GM18498 (cell line): Measurements from ENCODE around the gene TMEM151B.
A peak's percentile ranks its signal among the peaks of the same experiment; 100 is the strongest.
"Not testable (repeated sequence)": the region's sequence is repeated elsewhere in the genome, so short reads cannot be mapped to it uniquely, and the experiment has no call there.

ENCODE experiments used
- ATAC-seq: cut with Tn5 transposase; IDR thresholded peaks from one replicate; pipeline ENCODE4 v1.9.1; 2021; ENCODE audit warnings: mild to moderate bottlenecking, moderate library complexity; ENCODE audit not compliant: unreplicated experiment

Gene TMEM151B

GRCh38 chr6:44269921-44270525, at the start of gene TMEM151B:
TMEM151B (plus strand) TSS chr6:44270450; CDS start chr6:44270743, 293 bp downstream.
- no peak for ATAC-seq

DNA sequence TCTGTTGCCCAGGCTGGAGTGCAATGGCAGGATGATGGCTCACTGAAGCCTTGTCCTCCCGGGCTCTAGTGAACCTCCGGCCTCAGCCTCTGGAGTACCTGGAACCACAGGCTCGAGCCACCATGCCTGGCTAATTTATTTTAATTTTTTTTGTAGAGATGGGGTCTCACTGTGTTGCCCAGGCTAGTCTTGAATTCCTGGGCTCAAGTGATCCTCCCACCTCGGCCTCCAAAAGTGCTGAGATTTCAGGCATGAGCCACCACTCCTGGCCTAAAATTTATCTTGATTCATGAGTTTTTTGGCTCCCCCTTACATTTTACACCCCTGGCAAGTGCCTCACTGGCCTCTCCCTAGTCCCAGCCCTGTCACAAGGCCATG, 49.3 kb upstream of the TMEM151B start:
- no peak for ATAC-seq

DNA sequence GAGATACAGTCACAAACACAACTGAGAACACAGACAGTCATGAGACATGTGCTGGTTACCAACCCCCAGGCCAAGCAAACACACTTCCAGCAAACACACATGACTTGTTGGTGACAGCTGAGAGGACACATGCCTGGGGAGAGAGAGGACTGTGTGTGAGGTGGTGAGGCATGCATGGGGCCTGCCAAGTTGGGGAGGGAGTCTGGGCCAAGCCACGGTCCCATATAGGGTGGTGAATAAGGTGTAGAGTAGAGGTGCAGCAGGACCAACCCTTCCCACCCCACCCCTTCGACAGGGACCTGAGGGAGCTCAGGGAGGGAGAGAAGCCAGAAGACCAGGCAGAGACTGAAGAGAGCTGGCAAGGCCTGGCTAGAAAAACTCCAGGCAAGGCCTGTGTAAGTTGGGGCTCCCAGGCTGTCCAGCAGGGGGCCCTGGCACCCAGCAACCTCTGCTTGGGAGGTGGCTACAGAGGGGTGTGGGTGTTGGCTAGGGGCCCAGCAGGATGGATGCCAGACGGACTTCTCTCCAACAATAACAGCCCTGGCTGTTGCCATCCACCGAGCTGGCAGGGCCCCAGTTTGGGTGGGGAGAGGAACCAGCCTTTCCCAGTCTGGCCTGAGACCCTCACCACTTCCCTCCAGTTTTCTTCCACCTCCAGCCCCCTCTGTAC, 48.8 kb upstream of the TMEM151B start:
- ATAC-seq, result peak; percentile 45

GRCh38 chr6:44221961-44222335, 48.3 kb upstream of the TMEM151B start:
- no peak for ATAC-seq

GRCh38 chr6:44222486-44223318, 47.5 kb upstream of the TMEM151B start:
- ATAC-seq, result no peak

- peak; percentile 53 for ATAC-seq
These were observed 46.8 kb upstream of the TMEM151B start, which contains the start of gene SLC29A1 for GRCh38 chr6:44223319-44224028. SLC29A1 (plus strand) TSS chr6:44223595; CDS start chr6:44227314, 3,719 bp downstream.

DNA sequence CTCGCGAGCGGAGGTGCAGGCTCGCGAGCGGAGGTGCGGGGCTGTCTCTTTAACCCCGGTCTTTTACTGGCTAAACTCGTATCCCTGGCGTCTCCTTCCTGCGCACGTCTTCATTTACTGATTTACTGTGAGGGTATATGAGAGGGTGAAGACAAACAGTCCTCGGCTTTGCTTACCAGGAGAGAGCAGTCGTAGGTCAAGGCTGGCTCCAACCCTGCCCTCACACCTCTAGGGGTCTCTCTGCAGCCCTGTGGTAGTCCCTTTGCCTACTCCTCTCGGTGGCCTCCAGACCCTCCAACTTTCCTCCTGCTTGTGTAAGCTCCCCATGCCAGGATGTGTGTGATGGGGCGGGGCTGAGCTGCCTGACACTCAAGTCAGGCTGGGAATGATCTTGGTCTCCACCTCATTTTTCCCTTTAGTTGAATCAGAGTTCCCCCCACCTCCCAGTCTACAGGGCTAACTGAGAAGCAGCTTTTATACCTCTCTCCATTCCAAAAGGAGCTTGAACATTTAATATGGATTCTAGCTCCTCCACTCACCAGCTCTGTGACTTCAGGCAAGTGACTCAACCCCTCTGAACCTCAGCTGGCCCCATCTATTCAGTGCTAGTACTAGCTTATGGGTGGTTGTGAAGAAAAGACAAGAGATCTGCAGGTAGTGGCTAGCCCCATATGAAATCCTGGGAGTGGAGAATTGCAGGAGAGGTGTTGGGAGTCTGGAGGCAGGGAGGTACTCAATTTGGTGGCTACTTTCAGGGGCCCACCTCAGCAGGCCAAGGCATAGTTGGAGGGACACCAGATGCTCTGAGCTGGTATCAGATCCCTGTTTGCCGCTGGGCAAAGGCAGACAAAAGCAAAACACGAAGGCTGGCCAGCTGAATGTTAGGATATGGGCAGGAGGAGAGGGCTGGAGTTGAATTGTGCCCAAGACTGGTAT, 46.0 kb upstream of the TMEM151B start:
- no peak for ATAC-seq

GRCh38 chr6:44224965-44225305, 45.3 kb upstream of the TMEM151B start:
- ATAC-seq, result no peak

- no peak for ATAC-seq
These were observed 44.5 kb upstream of the TMEM151B start for GRCh38 chr6:44225579-44226325.

GRCh38 chr6:44226368-44227147, 43.7 kb upstream of the TMEM151B start:
- ATAC-seq, result no peak

DNA sequence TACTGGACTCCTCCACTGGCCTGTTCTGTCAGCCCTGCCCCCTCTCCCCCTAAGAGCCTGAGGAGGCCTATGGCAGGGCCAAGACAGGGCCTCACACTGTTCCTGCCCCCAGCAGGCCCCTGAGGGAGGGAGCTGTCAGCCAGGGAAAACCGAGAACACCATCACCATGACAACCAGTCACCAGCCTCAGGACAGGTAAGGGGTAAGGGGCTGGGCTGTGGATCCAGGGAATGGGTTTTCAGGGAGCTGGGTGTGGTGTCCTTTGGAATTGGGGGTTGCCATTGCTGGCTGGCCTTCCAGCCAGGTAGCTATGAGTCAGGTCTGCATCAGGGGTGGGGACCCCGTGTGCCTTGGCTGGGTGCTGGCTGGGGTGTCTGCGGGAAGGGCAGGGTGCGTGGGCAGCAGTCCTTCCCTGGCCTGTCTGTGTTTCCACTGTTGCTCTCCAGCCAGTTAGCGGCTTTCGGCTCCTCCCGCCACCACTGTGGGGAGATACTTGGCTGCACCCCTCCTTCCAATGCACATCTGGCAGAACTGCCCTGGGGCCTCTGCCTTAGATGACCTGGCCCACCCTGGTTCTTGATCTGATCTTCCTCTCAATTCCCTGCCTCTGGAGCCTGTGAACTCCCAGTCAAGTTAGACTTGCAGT, 43.0 kb upstream of the TMEM151B start:
- no peak for ATAC-seq

DNA sequence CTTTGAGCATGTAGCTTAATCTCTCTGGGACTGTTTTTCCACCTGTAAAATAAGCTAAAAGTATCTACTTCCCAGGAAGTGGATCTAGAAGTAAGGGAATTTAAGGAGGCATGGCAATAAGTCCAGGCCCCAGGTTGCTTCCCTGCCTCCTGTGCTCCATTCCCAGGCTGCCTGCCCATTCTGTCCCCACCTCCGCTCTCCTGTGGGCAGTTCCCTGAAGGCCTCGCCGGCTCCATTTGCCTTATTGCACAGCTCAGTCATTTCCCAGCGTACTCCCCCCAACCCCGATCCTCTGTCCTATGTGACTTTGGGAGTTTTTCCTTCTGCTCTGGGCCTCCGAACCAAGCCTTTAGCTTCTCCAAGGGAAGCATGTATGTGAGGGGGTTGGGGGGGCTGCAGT, 42.2 kb upstream of the TMEM151B start:
- no peak for ATAC-seq

- no peak for ATAC-seq
These were observed 41.8 kb upstream of the TMEM151B start for GRCh38 chr6:44228433-44228832.

GRCh38 chr6:44228836-44229235, 41.4 kb upstream of the TMEM151B start:
- no peak for ATAC-seq

DNA sequence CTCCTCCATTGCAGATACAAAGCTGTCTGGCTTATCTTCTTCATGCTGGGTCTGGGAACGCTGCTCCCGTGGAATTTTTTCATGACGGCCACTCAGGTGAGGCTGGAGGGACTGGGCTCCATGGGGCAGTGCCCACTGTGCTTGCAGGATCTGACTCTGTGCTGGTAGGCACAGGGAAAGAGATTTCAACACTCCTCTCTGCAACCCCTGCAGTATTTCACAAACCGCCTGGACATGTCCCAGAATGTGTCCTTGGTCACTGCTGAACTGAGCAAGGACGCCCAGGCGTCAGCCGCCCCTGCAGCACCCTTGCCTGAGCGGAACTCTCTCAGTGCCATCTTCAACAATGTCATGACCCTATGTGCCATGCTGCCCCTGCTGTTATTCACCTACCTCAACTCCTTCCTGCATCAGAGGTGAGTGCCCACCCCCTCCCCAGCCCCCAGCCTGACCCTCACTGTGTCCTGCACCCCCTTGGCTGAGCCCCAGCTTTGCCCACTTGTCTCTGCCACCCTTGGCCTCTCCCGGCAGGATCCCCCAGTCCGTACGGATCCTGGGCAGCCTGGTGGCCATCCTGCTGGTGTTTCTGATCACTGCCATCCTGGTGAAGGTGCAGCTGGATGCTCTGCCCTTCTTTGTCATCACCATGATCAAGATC, 40.7 kb upstream of the TMEM151B start:
- no peak for ATAC-seq

GRCh38 chr6:44230034-44230675, 40.1 kb upstream of the TMEM151B start:
- no peak for ATAC-seq

DNA sequence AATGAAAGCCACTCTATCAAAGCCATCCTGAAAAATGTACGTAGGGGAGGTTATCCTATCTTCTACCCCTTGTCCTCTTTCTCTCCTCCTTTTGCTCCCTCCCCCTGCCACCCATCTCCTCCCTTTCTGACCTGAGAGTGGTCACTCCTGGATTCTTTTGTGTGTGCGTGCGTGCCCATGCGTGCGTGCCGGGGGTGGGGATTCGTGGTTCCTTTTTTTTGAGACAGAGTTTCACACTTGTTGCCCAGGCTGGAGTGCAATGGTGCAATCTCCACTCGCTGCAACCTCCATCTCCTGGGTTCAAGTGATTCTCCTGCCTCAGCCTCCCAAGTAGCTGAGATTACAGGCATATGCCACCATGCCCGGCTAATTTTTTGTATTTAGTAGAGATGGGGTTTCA, 38.8 kb upstream of the TMEM151B start:
- not testable (repeated sequence) for ATAC-seq
